Activated naive CD4-positive, alpha-beta T cell treated with anti-CD3 and anti-CD28 coated beads, Interleukin-2, amount 50 U/mL, for 24 hours (primary cell): ENCODE data around the gene TMEM98.

ENCODE experiments used
- H3K27ac Mint-ChIP-seq: one replicate; pipeline ENCODE4 v1.8.0; 2021; ENCODE audit warnings: mild to moderate bottlenecking, mixed read lengths
- H3K27me3 Mint-ChIP-seq: one replicate; pipeline ENCODE4 v1.8.0; 2021; ENCODE audit warnings: mixed read lengths
- H3K36me3 Mint-ChIP-seq: one replicate; pipeline ENCODE4 v1.8.0; 2021; ENCODE audit warnings: mixed read lengths
- H3K4me1 Mint-ChIP-seq: one replicate; pipeline ENCODE4 v1.8.0; 2021; ENCODE audit warnings: mixed read lengths
- H3K4me3 Mint-ChIP-seq: one replicate; pipeline ENCODE4 v1.8.0; 2021; ENCODE audit warnings: mild to moderate bottlenecking, mixed read lengths
- H3K9me3 Mint-ChIP-seq: one replicate; pipeline ENCODE4 v1.8.0; 2021; ENCODE audit warnings: mixed read lengths

Gene TMEM98

GRCh38 chr17:32928586-32929535 is 908 bp downstream of the TMEM98 start:
- H3K27me3 Mint-ChIP-seq, result peaks cover 22% of the 10 kb centered on the region

GRCh38 chr17:32929588-32929987 is 1.6 kb downstream of the TMEM98 start:
- no peak overlapping the region for H3K27ac Mint-ChIP-seq
- H3K9me3 Mint-ChIP-seq, result no peaks in the 10 kb centered on the region
- H3K4me1 Mint-ChIP-seq, result peaks cover 4% of the 10 kb centered on the region
- H3K27me3 Mint-ChIP-seq, result peaks cover 22% of the 10 kb centered on the region
- no peak overlapping the region for H3K4me3 Mint-ChIP-seq
- no peaks in the 10 kb centered on the region for H3K36me3 Mint-ChIP-seq

More at GRCh38 chr17:32928586-32929535, 908 bp downstream of the TMEM98 start:
- no peaks in the 10 kb centered on the region for H3K9me3 Mint-ChIP-seq
- H3K27ac Mint-ChIP-seq, result no peak overlapping the region
- no peaks in the 10 kb centered on the region for H3K36me3 Mint-ChIP-seq
- H3K4me1 Mint-ChIP-seq, result peaks cover 4% of the 10 kb centered on the region
- no peak overlapping the region for H3K4me3 Mint-ChIP-seq

GRCh38 chr17:32930512-32930911 is 2.6 kb downstream of the TMEM98 start:
- Mint-ChIP-seq H3K4me1 (peaks cover 4% of the 10 kb centered on the region), H3K27ac (no peak overlapping the region), H3K9me3 (no peaks in the 10 kb centered on the region), H3K4me3 (no peak overlapping the region), H3K36me3 (no peaks in the 10 kb centered on the region), H3K27me3 (peaks cover 22% of the 10 kb centered on the region)

- Mint-ChIP-seq H3K27me3 (peaks cover 16% of the 10 kb centered on the region), H3K27ac (no peak overlapping the region)
Observed at GRCh38 chr17:32931686-32932085, 3.7 kb downstream of the TMEM98 start.

GRCh38 chr17:32933881-32934280 is 5.9 kb downstream of the TMEM98 start:
- H3K4me1 Mint-ChIP-seq, result no peaks in the 10 kb centered on the region
- H3K9me3 Mint-ChIP-seq, result no peaks in the 10 kb centered on the region
- no peak overlapping the region for H3K27ac Mint-ChIP-seq
- no peak overlapping the region for H3K4me3 Mint-ChIP-seq
- no peaks in the 10 kb centered on the region for H3K36me3 Mint-ChIP-seq
- H3K27me3 Mint-ChIP-seq, result peaks cover 12% of the 10 kb centered on the region

More at GRCh38 chr17:32931686-32932085, 3.7 kb downstream of the TMEM98 start:
- Mint-ChIP-seq H3K4me1 (peaks cover 4% of the 10 kb centered on the region), H3K4me3 (no peak overlapping the region), H3K36me3 (no peaks in the 10 kb centered on the region), H3K9me3 (no peaks in the 10 kb centered on the region)

GRCh38 chr17:32935726-32936125 is 7.8 kb downstream of the TMEM98 start:
- Mint-ChIP-seq H3K27me3 (peaks cover 8% of the 10 kb centered on the region), H3K27ac (no peak overlapping the region), H3K4me1 (no peaks in the 10 kb centered on the region), H3K9me3 (no peaks in the 10 kb centered on the region), H3K4me3 (no peak overlapping the region), H3K36me3 (no peaks in the 10 kb centered on the region)

GRCh38 chr17:32936186-32936893 is 8.4 kb downstream of the TMEM98 start:
- Mint-ChIP-seq H3K27ac (no peak overlapping the region), H3K27me3 (peaks cover 8% of the 10 kb centered on the region), H3K36me3 (no peaks in the 10 kb centered on the region), H3K4me3 (no peak overlapping the region), H3K4me1 (no peaks in the 10 kb centered on the region), H3K9me3 (no peaks in the 10 kb centered on the region)

- Mint-ChIP-seq H3K9me3 (no peaks in the 10 kb centered on the region), H3K27ac (no peak overlapping the region), H3K4me1 (no peaks in the 10 kb centered on the region), H3K4me3 (no peak overlapping the region), H3K27me3 (peaks cover 7% of the 10 kb centered on the region), H3K36me3 (no peaks in the 10 kb centered on the region)
Observed at GRCh38 chr17:32936894-32937500, 9.0 kb downstream of the TMEM98 start.

GRCh38 chr17:32940706-32941390 is 12.9 kb downstream of the TMEM98 start:
- H3K36me3 Mint-ChIP-seq, result no peaks in the 10 kb centered on the region
- H3K4me1 Mint-ChIP-seq, result no peaks in the 10 kb centered on the region
- no peaks in the 10 kb centered on the region for H3K9me3 Mint-ChIP-seq
- peaks cover 4% of the 10 kb centered on the region for H3K27me3 Mint-ChIP-seq
- no peak overlapping the region for H3K27ac Mint-ChIP-seq
- H3K4me3 Mint-ChIP-seq, result no peak overlapping the region

- Mint-ChIP-seq H3K4me1 (no peaks in the 10 kb centered on the region), H3K9me3 (no peaks in the 10 kb centered on the region), H3K36me3 (no peaks in the 10 kb centered on the region), H3K27me3 (peaks cover 4% of the 10 kb centered on the region), H3K4me3 (no peak overlapping the region), H3K27ac (no peak overlapping the region)
Observed at GRCh38 chr17:32941419-32942032, 13.6 kb downstream of the TMEM98 start.

GRCh38 chr17:32943206-32943605 is 15.3 kb downstream of the TMEM98 start:
- Mint-ChIP-seq H3K27ac (no peak overlapping the region), H3K36me3 (no peaks in the 10 kb centered on the region), H3K4me1 (no peaks in the 10 kb centered on the region), H3K27me3 (peaks cover 1% of the 10 kb centered on the region), H3K9me3 (no peaks in the 10 kb centered on the region), H3K4me3 (no peak overlapping the region)

GRCh38 chr17:32943647-32944191 is 15.8 kb downstream of the TMEM98 start:
- Mint-ChIP-seq H3K9me3 (no peaks in the 10 kb centered on the region), H3K36me3 (no peaks in the 10 kb centered on the region), H3K27ac (no peak overlapping the region), H3K4me1 (no peaks in the 10 kb centered on the region), H3K4me3 (no peak overlapping the region), H3K27me3 (peaks cover 1% of the 10 kb centered on the region)

- Mint-ChIP-seq H3K27me3 (peaks cover 1% of the 10 kb centered on the region), H3K4me3 (no peak overlapping the region), H3K9me3 (no peaks in the 10 kb centered on the region), H3K36me3 (no peaks in the 10 kb centered on the region), H3K4me1 (no peaks in the 10 kb centered on the region), H3K27ac (no peak overlapping the region)
Observed at GRCh38 chr17:32944248-32945020, 16.5 kb downstream of the TMEM98 start.
